ENCODE measurements around the gene SNX30.

DNA sequence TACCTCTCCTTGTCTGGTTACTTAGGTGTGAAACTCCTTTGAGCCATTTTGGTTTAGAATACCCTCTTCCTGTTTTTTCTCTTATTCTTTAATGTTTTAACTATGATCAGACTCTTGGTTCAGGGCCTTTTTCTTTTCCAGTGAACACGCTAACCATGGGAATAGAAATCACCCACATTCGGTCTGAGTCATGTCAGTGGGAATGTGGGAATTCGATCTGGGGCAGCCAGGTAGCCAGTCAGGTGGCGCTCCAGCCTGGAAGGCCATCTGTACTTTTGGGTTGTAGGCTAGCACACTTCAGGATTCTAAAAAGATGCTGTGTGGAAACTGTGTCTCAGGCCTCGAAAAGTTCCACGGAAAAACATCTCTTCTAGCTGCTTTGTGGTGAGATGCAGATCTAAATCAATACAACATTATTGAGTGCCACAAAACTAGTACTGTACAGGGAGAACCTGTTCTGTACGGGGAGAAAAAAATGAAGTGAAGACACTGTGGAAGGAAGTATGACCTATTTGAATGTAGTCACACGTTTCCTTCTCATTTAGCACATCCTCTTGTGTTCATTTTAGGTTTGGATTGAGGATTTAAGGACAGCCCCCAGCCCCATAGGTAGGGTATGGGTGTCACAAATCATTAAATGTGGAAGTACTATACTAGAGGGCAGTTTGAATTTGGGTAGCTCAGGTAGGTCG, 36.4 kb downstream of the SNX30 start:
- TF ChIP-seq, protein P1, sequence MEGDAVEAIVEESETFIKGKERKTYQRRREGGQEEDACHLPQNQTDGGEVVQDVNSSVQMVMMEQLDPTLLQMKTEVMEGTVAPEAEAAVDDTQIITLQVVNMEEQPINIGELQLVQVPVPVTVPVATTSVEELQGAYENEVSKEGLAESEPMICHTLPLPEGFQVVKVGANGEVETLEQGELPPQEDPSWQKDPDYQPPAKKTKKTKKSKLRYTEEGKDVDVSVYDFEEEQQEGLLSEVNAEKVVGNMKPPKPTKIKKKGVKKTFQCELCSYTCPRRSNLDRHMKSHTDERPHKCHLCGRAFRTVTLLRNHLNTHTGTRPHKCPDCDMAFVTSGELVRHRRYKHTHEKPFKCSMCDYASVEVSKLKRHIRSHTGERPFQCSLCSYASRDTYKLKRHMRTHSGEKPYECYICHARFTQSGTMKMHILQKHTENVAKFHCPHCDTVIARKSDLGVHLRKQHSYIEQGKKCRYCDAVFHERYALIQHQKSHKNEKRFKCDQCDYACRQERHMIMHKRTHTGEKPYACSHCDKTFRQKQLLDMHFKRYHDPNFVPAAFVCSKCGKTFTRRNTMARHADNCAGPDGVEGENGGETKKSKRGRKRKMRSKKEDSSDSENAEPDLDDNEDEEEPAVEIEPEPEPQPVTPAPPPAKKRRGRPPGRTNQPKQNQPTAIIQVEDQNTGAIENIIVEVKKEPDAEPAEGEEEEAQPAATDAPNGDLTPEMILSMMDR (conservative IDR thresholded peaks at IDR 0.05), result no peak
- no peak for TF ChIP-seq EZH2 (IDR thresholded peaks at IDR 0.05; ENCODE audit: low read depth)
